Cardiac septum (tissue), 1 donor: ENCODE data around the gene NDUFV3. TPM values are rescaled to one million over a fixed set of nuclear protein-coding genes. Genes with fewer than 3 reads are reported as not detected.
"Not testable (repeated sequence)": the region's sequence is repeated elsewhere in the genome, so short reads cannot be mapped to it uniquely, and the experiment has no call there.

Experiments
- DNase-seq: peaks from one replicate; pipeline ENCODE4 v3.0.0-alpha.2; 2020; ENCODE audit warnings: low spot score
- intact Hi-C: fragments of 100-400 bp; cut with DNase I; formaldehyde crosslinking; loops from one replicate; pipeline ENCODE4 v1.14.0; 2022
- total RNA-seq: library from RNA; stranded (reverse); fragmentation: NEBNext Ultra II Directional; extraction: Animal tissue kit (Norgen Biotek cat#: 25700); gene quantifications from one replicate; pipeline ENCODE4 v1.2.1, GENCODE V29; 2021
- donor health status: DM: no; HTN: no; CAD: no.

The NDUFV3 gene
- total RNA-seq, 1 donor from 2014 or later: 46.7 TPM

DNA sequence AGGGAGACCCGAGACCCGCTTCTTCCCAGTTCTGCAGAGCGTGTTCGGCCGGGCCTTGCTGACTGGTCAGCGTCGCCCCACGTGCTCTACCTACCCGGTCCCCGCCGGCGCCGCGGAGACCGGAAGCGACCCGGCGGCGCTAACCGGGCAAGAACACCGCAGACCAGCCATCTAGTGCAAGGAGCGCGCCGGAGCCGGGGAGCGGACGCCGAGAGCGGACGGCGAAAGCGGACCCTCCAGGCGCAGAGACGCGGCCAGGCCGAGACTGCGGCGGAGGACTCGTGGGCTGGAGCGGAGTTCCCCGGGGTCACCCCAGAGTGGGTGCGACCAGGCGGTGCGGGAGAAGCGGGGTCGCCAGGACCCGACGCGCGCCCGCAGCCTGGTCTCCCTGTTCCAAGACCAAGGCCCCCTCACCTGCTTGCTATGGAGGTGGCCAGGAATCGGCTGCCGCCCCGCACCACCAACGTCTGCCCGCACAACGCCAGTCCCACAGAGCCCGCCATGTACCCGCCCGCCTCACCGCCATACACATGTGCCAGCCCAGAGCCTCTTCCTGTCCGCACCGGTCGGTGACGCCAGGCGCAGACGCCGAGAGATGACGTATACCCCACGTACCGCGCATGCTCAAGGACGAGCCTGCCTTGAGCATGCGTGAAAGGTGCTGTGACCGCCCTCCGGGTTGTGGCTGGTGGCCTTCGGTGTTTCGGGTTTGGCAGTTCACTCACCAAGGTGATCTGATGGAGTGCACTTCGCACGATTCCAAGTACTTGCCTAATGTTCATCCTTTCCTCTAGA lies 13.9 kb upstream of the NDUFV3 start, which contains the start of gene WDR4:
TSS of gene WDR4 (minus strand) at position 547 of the 795 bp plus-strand sequence. CDS start at position 503, 44 bp downstream.
- DNase-seq: peak; percentile 98
- intact Hi-C loops: loop anchor here (2.0 kb wide), 1 partner anchor 14 kb away; the partner anchor contains the start of gene NDUFV3

DNA sequence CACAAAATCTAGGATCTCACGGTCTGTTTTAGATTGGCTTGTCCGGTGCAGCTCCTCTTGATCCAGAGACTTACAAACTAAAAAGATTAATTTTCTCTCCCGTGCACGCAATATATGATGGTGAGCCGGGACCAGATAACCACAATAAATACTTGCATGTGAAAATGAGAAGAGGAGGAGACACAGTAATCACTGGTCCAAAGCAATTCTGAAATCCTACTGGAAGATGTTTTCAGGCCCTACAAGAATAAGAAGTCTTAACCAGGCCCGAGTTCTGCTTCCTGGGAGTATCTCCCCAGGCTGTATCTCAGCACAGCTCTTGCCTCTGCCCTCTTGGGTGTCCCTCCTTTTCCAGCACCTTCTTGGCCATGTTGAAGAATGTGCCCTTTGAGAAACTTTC lies 12.8 kb upstream of the NDUFV3 start:
- no peak for DNase-seq
- intact Hi-C loops: no loop called here

DNA sequence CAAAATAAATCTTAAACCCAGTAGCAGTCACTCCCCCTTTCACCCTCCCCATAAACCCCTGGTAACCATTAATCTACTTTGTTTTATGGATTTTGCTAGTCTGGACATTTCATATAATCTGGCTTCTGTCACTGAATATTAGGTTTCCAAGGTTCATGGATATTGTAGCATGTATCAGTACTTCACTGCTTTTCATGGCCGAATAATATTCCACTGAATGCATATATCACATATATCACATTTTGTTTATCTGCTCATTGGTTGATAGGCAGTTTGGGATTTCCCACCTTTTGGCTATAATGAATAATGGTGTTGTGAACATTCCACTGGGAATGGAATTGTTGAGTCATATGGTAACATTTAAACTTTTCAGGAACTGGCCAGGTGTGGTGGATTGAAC lies 9.2 kb upstream of the NDUFV3 start:
- DNase-seq: no peak
- intact Hi-C loops: no loop called here

DNA sequence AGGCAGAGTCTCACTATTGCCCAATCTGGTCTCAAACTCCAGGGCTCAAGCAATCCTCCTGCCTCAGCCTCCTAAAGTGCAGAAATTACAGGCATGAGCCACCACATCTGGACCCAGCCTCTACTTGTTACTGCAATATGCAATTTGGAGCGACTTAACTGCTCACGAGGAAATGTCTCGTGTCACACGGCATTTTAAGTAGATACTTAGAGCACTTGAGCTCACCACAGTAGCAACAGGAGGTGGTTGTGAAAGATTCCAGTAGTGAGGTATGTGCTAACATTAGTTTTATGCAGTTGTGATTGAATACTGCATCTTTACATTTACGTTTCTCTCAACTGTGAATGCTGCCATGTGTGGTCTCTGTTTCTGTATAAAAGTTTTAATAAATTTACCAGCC lies 5.8 kb upstream of the NDUFV3 start:
- intact Hi-C loops: no loop called here
- no peak for DNase-seq

DNA sequence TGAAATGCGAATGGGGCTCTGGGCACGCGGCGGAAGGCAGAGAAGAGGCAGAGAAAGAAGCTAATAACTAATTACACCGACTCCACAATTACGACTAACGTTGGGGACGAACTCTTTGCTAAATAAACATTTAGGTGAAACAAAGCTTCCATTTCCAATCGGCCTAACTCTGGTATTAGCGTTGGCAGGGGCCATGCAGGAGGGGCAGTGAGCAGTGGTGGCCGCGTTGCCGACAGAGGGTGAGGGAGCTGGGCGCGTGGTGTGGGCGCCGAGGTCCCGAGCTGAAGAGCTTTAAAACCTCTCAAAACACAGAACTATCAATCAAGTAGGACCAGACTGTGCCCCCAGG lies 553 bp upstream of the NDUFV3 start:
- intact Hi-C loops: loop anchor here (2.0 to 5.0 kb wide), 2 partner anchors 14 to 80 kb away; partner anchors contain the start of genes PKNOX1 and WDR4
- no peak for DNase-seq

DNA sequence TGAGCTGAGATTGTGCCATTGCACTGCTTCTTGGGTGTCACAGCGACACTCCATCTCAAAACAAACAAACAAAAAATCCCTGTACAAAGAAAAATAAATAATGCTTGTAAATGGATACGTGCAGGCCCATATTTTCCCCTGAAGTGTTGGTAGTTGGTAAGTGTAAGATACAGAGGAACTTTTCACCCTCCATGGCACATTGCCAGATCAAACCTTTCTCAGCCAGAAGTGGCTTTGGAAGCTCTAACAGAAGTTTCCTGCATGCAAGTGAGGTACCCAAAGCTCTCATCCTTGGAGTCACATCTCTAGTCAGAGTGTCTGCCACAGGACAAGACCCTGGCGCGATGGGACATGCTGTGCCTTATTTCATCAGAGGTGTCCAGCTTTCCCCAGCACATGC lies 7.3 kb downstream of the NDUFV3 start:
- intact Hi-C loops: no loop called here

DNA sequence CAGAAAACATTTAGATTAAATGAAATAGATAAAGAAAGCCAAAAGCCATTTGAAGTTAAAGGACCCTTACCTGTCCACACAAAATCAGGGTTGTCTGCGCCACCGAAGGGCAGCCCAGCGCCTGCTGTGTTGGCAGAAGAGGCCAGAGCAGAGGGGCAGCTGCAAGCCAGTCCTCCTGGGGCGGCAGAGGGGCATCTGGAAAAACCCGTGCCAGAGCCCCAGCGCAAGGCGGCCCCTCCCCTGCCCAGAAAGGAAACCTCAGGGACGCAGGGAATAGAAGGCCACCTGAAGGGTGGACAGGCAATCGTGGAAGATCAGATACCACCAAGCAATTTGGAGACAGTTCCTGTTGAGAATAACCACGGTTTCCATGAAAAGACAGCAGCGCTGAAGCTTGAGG lies 10.7 kb downstream of the NDUFV3 start:
- intact Hi-C loops: no loop called here
- no peak for DNase-seq

More for the DNA sequence above, 7.3 kb downstream of the NDUFV3 start:
- DNase-seq: peak; percentile 63

DNA sequence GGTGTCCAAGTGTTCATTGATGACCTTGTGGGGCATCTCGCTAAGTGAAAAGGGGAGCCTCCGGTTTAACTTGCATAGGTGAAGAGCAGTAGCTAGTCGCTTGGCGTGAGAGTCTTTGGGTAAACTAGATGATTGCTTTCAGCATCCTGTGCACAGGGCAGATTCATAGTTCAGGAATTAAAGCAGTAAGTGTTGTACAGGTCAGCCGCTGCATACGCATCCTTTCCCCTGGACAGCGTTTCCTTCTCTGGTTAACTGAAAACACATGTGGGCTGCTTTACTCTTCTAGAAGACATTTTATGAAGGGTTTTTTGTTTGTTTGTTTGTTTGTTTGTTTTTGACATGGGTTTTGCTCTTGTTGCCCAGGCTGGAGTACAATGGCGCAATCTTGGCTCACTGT lies 12.1 kb downstream of the NDUFV3 start:
- intact Hi-C loops: no loop called here
- no peak for DNase-seq

DNA sequence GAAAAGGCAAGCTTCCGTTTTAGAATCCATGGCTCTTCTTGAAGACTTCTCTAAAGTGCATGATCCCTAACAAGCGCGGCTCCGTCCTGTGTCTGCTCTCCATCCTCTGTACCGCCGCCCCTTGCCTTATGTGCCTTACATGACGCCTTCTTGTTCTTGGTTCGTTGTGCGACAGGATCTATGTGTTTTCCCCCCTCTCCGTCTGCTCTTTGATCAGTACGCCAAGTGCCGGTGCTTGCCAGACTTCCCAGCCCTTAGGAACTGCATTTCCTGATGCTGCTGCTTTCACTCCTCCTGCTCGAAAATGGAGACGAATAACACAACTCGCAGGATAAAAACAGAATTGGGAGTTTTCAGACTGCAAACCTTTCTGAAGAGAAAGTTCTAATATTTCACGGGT lies 13.1 kb downstream of the NDUFV3 start:
- DNase-seq: no peak
- intact Hi-C loops: no loop called here

DNA sequence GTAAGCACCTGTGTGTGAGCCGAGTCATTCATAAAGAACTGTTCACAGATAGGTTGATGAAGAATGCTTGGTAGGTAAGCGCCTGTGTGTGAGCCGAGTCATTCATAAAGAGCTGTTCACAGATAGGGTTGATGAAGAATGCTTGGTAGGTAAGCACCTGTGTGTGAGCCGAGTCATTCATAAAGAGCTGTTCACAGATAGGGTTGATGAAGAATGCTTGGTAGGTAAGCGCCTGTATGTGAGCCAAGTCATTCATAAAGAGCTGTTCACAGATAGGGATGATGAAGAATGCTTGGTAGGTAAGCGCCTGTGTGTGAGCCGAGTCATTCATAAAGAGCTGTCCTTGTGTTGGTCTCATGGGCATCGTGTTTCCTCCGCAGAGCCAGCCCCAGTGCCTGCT lies 15.4 kb downstream of the NDUFV3 start:
- intact Hi-C loops, DNase-seq: not testable (repeated sequence)

DNA sequence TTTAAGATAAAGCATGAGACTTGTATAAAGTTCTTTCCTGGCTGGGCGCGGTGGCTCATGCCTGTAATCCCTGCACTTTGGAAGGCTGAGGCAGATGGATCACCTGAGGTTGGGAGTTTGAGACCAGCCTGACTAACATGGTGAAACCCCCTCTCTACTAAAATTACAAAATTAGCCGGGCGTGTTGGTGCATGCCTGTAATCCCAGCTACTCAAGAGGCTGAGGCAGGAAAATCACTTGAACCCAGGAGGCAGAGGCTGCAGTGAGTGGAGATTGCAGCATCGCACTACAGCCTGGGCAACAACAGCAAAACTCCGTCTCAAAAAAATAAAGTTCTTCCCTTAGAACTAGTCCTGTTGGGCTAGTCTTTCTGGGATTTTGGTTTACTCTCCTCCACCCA lies 18.8 kb downstream of the NDUFV3 start:
- DNase-seq, intact Hi-C loops: not testable (repeated sequence)

DNA sequence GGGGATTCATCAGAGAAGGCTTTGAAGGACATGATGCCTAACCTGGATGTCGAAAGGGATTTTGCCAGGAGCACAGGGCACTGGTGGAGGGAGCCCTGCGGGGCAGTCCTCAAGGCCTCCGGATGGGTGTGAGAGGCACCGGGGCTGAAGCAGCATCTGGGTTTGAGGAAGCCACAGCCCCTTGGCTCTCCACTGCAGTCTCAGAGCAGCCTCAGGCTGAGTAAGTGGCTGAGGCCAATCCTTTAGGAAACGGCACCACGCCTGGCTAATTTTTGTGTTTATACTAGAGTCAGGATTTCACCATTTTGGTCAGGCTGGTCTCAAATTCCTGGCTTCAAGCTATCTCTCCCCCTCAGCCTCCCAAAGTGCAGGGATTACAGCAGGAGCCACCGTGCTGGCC lies 20.4 kb downstream of the NDUFV3 start:
- intact Hi-C loops: no loop called here
- DNase-seq: no peak

DNA sequence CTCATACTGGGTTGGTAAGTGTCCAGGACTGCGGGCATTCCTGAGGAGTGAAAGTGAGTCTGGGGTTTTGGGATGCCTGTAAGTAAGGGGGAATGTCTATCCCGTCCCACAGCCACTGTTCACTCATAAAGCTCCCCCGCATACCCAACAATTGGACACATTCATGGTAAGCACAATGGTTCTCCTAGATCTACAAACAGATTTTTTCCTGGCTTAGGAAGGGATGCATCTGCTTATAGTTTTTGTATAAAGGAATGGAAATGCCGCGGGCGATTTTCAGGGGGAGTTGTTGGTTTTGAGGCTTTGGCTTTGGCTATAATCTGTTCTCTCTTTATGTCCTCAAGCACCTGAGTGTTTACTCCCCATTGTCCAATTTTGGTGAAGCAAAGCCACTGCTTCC lies 25.2 kb downstream of the NDUFV3 start:
- DNase-seq: no peak
- intact Hi-C loops: no loop called here

DNA sequence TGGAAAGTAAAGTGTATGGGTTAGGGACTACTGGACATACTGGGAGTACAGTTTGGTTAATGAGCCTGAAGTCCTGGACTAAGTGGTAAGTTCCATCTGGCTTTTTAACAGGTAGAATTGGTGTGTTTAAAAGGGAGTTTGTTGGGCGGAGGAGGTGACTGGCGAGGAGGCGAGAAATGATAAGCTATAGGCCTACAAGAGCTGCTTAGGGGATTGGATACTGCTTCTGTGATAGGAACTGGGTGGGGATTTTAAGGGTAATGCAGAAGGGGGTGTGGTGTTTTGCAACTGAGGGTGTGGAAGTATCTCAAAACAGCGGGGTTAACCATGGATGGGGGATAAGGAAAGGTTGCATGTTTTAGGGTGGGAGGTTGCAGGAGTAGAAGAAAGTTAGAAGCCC lies 28.8 kb downstream of the NDUFV3 start:
- DNase-seq: no peak
- intact Hi-C loops: loop anchor here (10.0 kb wide), 1 partner anchor 63 kb away; no protein-coding TSS in a partner anchor

DNA sequence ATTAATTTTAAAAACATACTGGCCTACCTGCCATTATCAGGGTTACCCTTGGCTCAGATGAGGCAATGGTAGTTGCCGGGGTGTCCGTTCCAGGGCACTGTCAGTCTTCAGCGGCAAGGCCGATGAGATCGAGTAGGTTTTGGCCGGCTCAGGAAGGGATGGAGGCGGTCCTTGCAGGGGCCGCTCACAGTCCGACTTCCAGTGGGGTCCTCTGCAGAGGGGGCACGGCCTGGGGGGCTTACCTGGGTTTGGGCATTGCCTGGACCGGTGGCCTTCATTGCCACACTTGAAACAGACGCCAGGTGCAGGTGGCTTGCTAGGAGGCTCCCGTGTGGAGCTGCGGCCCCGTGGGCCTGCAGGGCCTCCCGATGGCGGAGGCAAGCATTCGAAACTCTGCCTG lies 29.8 kb downstream of the NDUFV3 start:
- no peak for DNase-seq
- intact Hi-C loops: loop anchor here (10.0 kb wide), 1 partner anchor 62 kb away; no protein-coding TSS in a partner anchor

DNA sequence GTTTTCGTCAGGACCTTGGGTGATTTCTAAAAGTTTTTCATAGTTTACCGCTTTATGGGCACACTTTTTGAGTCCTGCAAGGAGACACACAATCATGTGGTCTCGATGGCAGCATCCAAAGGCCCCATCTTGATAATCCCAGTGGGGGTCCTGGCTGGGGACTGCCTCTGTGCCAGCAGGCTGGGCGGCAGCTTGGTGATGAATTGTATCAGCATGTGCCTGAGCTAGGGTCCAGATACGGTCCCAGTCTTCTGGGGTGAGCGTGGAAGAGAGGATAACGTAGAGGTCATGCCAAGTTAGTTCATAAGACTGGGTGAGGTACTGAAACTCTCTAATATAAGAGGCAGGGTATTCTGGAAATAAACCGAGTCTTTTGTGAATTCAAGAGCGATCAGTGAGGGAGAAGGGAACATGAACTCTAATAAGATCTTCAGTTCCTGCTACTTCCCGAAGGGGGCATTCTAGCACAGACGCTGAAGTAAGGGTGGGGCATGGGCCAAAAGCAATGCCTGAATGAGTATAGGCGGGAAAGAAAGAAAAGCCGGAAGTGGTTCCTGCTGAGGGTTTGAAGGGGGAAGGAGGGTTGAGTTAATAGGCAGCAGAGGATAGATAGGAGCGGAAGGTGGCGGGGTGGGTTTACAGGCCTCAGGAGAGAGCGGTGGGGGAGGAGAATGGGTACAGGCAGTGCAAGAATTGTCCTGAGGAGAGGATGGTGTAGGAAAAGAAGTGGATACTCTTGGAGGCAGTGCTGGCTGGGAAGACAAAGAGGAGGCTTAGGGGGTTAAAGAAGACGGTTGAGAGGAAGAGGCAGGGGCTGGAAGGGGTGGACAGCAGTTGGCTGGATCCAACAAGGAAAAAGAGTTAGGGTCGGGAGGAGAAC lies 30.7 kb downstream of the NDUFV3 start:
- DNase-seq: peak; percentile 75
- intact Hi-C loops: loop anchor here (10.0 kb wide), 1 partner anchor 61 kb away; no protein-coding TSS in a partner anchor

DNA sequence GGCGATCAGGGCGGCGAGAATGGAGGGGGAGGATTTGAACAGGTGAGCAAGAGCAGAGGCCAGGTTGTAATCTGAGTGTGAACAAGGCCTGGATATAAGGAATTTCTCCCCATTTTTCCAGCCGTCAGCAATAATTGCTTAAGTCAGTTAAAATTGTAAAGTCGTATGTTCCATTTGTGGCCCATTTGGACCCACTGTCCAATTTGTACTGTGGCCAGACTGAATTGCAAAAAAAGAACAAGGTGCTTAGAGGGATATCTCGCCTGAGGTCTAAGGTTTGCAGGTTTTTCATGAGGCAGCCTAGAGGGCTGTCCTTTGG lies 31.3 kb downstream of the NDUFV3 start:
- intact Hi-C loops: loop anchor here (10.0 kb wide), 1 partner anchor 60 kb away; no protein-coding TSS in a partner anchor
- DNase-seq: no peak

DNA sequence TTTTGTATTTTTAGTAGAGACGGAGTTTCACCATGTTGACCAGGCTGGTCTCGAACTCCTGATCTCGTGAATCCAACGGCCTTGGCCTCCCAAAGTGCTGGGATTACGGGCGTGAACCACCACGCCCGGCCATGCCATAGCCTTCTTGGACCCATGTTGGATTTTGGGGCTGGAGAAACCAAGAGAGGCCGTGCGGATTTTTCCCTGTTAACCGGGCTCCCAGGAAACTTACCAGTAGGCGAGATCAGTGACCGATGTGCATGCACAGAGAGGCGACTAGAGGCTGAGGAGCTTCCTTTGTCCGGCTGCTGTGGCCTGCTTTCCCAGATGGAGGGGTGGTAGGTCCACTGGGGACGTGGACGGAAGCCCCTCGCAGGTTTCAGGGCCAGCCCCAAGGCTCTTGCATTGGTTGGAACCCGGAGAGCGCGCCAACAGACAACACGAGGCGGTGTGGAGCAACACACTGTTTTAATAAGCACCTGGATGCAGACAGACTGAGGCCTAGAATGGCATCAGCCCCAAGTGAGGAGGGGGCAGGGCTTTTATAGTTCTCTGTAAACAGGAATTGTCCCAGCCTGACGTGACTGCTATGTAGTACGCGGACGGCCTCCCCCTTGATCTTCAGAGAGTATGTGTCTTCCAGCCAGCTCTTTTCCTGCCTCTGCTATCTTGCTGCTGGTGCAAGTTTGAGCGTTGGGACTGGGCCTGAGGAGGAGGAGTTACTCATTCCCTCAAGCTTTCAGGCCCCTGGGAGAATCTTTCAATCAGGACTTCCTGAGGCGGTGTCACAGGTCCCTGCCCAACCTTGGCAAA lies 32.2 kb downstream of the NDUFV3 start, which contains the start of gene ERVH48-1:
TSS of gene ERVH48-1 (minus strand) at position 517 of the 813 bp plus-strand sequence. CDS start 6,624 bp downstream, outside the sequence.
- intact Hi-C loops: loop anchor here (10.0 kb wide), 1 partner anchor 59 kb away; no protein-coding TSS in a partner anchor
- DNase-seq: peak; percentile 51

DNA sequence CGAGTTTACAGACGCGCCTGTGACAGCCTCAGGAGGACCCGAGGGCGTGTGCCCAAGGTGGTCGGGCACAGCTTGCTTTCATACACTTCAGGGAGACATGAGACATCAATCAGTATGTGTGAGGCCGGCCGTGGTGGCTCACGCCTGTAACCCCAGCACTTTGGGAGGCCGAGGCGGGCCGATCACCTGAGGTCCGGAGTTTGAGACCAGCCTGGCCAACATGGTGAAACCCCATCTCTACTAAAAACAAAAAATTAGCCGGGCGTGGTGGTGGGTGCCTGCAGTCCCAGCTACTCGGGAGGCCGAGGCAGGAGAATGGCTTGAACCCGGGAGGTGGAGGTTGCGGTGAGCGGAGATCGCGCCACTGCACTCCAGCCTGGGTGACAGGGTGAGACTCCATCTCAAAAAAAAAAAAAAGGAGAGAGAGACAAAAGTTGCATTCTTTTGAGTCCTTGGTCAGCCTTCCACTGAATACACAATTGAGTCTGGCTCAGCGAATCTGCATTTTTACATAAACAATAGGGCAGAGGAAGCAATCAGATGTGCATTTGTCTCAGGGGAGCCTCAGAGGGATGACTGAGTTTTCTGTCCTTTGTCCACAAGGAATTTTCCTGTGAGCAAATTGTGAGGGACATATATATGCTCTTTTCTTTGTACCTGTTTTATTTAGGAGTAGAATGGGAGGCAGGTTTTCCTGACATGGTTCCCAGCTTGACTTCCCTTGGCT lies 34.5 kb downstream of the NDUFV3 start:
- intact Hi-C loops: loop anchor here (10.0 kb wide), 1 partner anchor 57 kb away; no protein-coding TSS in a partner anchor
- peak; percentile 35 for DNase-seq
